Ovary (tissue), 3 donors: ENCODE results near the gene C1orf167.

Source experiments
- CTCF ChIP-seq, 3 donors: fragments of 450-650 bp in 2 of 3; fragments of 200-600 bp in 1 of 3; IDR thresholded peaks; one replicate each; pipeline versions ENCODE4 v1.5.1 to v1.8.0; 2016 to 2022; ENCODE audit warnings: antibody characterized with exemption in 3 of 3, mild to moderate bottlenecking in 1 of 3
- EP300 ChIP-seq: sonication (generic); formaldehyde crosslinking; IDR thresholded peaks from one replicate; pipeline ENCODE4 v1.6.1; 2017; ENCODE audit warnings: antibody characterized with exemption
- POLR2A ChIP-seq: fragments of 450-650 bp; IDR thresholded peaks from one replicate; pipeline ENCODE4 v1.6.1; 2017; ENCODE audit warnings: antibody characterized with exemption, mild to moderate bottlenecking, moderate library complexity
- donor health status: DM: no; HTN: no; CAD: no.

- TF ChIP-seq CTCF (IDR thresholded peaks at IDR 0.05) (no peak), POLR2A (no peak), EP300 (no peak)
These were observed 61.6 kb downstream of the C1orf167 start for GRCh38 chr1:11823366-11824137.
